ENCODE results near the gene XYLT1. TPM values are rescaled to one million over a fixed set of nuclear protein-coding genes. Genes with fewer than 3 reads are reported as not detected.

XYLT1 gene
- total and polyA plus RNA-seq, 2 of the 4 experiments (the other 2 are of a cell fraction): 9.0 to 12.7 TPM

DNA sequence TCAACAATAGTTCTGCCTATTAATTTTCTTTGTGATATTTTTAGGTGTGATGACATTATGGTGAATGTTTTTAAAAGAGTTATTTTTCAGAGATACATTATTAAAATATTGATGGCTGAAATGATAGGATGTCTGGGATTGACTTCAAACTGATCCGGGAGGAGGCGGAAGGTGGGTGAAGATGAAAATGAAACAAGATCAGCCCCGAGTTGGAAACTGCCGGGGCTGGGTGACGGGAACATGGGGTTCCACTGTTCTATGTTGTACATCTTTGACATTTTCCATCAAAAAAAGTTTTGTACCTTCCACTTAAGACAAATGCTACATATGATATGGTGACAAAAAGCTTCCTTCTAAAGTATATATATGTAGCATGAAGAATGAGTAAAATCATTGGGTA, 336.9 kb downstream of the XYLT1 start:
- dilution Hi-C loops (cut with HindIII; ENCODE audit: low sequenced_read_pairs, unreplicated experiment): no loop called here
- no CpG with 5 or more reads among the region's 5 CpGs for WGBS, 2 experiments (ENCODE audit: extremely low coverage in 2 of 2, insufficient read length in 1 of 2)
- no peaks in the 10 kb centered on the region for H4K20me1 ChIP-seq (ENCODE audit: insufficient read depth, low read length)

More for the DNA sequence above, 336.9 kb downstream of the XYLT1 start:
- H3K27me3 ChIP-seq (ENCODE audit: control insufficient read depth, insufficient read depth, low read length): no peaks in the 10 kb centered on the region
- no peak overlapping the region for H3K14ac ChIP-seq (replicated peaks; ENCODE audit: low read depth, low read length)
- no peak overlapping the region for H2BK15ac ChIP-seq (ENCODE audit: low read depth, low read length)
- H3K4me3 ChIP-seq (ENCODE audit: insufficient read depth, low read depth, low read length): no peak overlapping the region
- H3K79me1 ChIP-seq (ENCODE audit: low read depth in 1 of 2, low read length in 2 of 2): no peaks in the 10 kb centered on the region; a peak in 1 of 4 replicates
- no peak overlapping the region for H2BK20ac ChIP-seq (ENCODE audit: low read depth, low read length)
- POLR2A ChIA-PET (ENCODE audit: unreplicated experiment): no interaction called here
- TF ChIP-seq CEBPB (IDR thresholded peaks at IDR 0.05; ENCODE audit: low read depth, low read length) (no peak), FOS (IDR thresholded peaks at IDR 0.05; ENCODE audit: low read depth, low read length) (no peak), MAFK (IDR thresholded peaks at IDR 0.05; ENCODE audit: low read depth, low read length) (no peak), CHD1 (IDR thresholded peaks at IDR 0.05; ENCODE audit: low read depth, low read length) (no peak), MAZ (IDR thresholded peaks at IDR 0.05; ENCODE audit: borderline replicate concordance, low read depth, low read length) (no peak), POLR2A (IDR thresholded peaks at IDR 0.05; ENCODE audit: low read depth, low read length) (no peak), MXI1 (IDR thresholded peaks at IDR 0.05; ENCODE audit: borderline replicate concordance, low read depth, low read length) (no peak), BHLHE40 (IDR thresholded peaks at IDR 0.05; ENCODE audit: low read depth, low read length) (no peak), NFE2L2 (IDR thresholded peaks at IDR 0.05; ENCODE audit: low read depth, low read length) (no peak), RAD21 (IDR thresholded peaks at IDR 0.05; ENCODE audit: low read length) (no peak), RCOR1 (IDR thresholded peaks at IDR 0.05; ENCODE audit: insufficient replicate concordance, low read length) (no peak), RFX5 (IDR thresholded peaks at IDR 0.05; ENCODE audit: low read depth, low read length) (no peak), SMC3 (IDR thresholded peaks at IDR 0.05; ENCODE audit: low read depth, low read length) (no peak)
- TF ChIP-seq, protein P1, sequence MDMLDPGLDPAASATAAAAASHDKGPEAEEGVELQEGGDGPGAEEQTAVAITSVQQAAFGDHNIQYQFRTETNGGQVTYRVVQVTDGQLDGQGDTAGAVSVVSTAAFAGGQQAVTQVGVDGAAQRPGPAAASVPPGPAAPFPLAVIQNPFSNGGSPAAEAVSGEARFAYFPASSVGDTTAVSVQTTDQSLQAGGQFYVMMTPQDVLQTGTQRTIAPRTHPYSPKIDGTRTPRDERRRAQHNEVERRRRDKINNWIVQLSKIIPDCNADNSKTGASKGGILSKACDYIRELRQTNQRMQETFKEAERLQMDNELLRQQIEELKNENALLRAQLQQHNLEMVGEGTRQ (IDR thresholded peaks at IDR 0.05; ENCODE audit: low read depth, low read length): no peak
- TF ChIP-seq, protein P2, sequence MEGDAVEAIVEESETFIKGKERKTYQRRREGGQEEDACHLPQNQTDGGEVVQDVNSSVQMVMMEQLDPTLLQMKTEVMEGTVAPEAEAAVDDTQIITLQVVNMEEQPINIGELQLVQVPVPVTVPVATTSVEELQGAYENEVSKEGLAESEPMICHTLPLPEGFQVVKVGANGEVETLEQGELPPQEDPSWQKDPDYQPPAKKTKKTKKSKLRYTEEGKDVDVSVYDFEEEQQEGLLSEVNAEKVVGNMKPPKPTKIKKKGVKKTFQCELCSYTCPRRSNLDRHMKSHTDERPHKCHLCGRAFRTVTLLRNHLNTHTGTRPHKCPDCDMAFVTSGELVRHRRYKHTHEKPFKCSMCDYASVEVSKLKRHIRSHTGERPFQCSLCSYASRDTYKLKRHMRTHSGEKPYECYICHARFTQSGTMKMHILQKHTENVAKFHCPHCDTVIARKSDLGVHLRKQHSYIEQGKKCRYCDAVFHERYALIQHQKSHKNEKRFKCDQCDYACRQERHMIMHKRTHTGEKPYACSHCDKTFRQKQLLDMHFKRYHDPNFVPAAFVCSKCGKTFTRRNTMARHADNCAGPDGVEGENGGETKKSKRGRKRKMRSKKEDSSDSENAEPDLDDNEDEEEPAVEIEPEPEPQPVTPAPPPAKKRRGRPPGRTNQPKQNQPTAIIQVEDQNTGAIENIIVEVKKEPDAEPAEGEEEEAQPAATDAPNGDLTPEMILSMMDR (conservative IDR thresholded peaks at IDR 0.05; ENCODE audit: low read depth, low read length): no peak
- TF ChIP-seq, protein P3, sequence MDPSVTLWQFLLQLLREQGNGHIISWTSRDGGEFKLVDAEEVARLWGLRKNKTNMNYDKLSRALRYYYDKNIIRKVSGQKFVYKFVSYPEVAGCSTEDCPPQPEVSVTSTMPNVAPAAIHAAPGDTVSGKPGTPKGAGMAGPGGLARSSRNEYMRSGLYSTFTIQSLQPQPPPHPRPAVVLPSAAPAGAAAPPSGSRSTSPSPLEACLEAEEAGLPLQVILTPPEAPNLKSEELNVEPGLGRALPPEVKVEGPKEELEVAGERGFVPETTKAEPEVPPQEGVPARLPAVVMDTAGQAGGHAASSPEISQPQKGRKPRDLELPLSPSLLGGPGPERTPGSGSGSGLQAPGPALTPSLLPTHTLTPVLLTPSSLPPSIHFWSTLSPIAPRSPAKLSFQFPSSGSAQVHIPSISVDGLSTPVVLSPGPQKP (IDR thresholded peaks at IDR 0.05; ENCODE audit: borderline replicate concordance, low read depth, low read length): no peak
- H3K9ac ChIP-seq (ENCODE audit: low read depth, low read length): no peak overlapping the region
- no peak overlapping the region for H3K4ac ChIP-seq (ENCODE audit: low read depth, low read length)
- ATAC-seq (ENCODE audit: low read depth) (no peak), DNase-seq (no peak)
- no peak overlapping the region for H2AFZ ChIP-seq (replicated peaks; ENCODE audit: low read length, poor library complexity)
- CTCF ChIA-PET: no interaction called here
- no peak overlapping the region for H3K27ac ChIP-seq (ENCODE audit: insufficient read depth, low read length)
- H2AK9ac ChIP-seq (replicated peaks; ENCODE audit: low read depth, low read length, poor library complexity): no peak overlapping the region
- no TSS peak for BruUV-seq (replicated peaks)
- no peaks in the 10 kb centered on the region for H3K9me3 ChIP-seq (ENCODE audit: control insufficient read depth, insufficient read depth, low read length)
- intact Hi-C loops (cut with micrococcal nuclease): no loop called here
- H3K23ac ChIP-seq (ENCODE audit: low read depth, low read length): no peak overlapping the region
- H3K9me1 ChIP-seq (ENCODE audit: insufficient read depth, low read length): 0 out of 2 replicates have a peak, but pooled peaks cover 3% of the 10 kb centered on the region
- no peak overlapping the region for H4K8ac ChIP-seq (ENCODE audit: low read depth in 2 of 2, low read length in 2 of 2)
- H2AK5ac ChIP-seq (ENCODE audit: low read depth, low read length): no peak overlapping the region
- no peak overlapping the region for H2BK5ac ChIP-seq (ENCODE audit: low read depth, low read length, poor library complexity, severe bottlenecking)
- H3K4me2 ChIP-seq (ENCODE audit: low read depth, low read length): no peak overlapping the region
- H3K4me1 ChIP-seq (ENCODE audit: control insufficient read depth, insufficient read depth, low read length): no peaks in the 10 kb centered on the region
- no peak overlapping the region for H3K18ac ChIP-seq (ENCODE audit: low read depth, low read length)
- no peak overlapping the region for H3K56ac ChIP-seq (ENCODE audit: extremely low read depth, insufficient read depth, low read length)
- no peak overlapping the region for H4K5ac ChIP-seq (ENCODE audit: low read depth, low read length)
- in situ Hi-C loops (cut with MboI; ENCODE audit: low sequenced_read_pairs): no loop called here
- H2BK120ac ChIP-seq (ENCODE audit: low read depth, low read length): no peak overlapping the region
- peaks cover 6% of the 10 kb centered on the region for H3K36me3 ChIP-seq (ENCODE audit: control insufficient read depth, insufficient read depth, low read length)
- no peak overlapping the region for H4K91ac ChIP-seq (ENCODE audit: insufficient read depth, low read depth, low read length)
